ENCODE results near the gene NWD2. TPM values are rescaled to one million over a fixed set of nuclear protein-coding genes. Genes with fewer than 3 reads are reported as not detected.

Gene NWD2, protein sequence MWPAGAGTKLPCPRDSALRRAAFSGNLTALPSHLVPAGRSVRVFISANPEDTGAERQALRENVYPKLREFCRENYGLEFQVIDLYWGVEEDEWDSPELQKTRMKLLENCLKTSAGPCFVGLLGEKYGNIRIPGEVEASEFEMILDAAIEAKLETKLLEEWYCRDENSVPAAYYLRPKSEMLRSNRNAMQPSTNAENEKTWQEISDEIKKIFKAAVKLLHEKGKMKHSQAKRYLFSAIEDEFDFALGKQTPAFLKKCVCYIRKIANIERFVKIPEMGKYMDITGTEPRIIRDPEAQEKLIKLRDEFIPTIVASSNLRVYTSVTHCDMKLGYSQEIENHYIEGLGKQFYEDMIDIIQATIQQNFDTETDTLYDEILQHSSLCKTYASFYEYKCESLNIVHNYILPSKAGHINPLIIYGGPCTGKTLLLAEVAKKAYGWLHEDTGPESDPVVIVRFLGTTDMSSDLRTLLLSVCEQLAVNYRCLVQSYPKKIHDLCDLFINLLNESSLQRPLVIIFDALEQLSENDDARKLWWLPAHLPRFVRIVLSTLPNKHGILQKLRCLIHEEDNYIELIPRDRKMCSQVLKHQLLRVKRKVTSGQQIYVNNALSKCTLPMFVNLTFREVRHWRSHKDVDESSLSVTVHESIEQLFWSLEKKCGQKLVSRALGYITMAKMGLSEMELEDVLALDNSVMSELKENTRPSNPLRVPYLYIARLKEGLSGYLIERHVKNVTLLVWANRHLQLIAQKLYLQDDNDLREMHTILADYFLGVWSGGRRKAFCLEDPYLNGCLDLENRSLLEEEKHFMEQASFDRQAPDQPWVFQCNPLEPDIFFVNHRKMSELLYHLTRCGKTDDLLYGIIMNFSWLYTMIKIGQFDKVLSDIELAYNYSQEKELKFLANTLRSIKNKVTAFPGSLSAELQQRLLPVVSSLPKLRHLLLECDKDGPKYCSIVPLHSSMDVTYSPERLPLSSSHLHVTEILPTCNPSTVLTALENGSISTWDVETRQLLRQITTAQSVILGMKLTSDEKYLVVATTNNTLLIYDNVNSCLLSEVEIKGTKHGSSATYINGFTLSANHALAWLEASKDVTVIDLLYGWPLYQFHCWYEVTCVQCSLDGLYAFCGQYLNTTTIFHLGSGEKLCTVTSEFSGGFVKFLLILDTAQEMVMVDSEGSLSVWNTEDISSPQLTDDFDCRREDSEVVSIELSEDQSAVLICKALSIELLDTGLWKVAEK (N-terminal part only)
- 0.06 TPM for total RNA-seq

DNA sequence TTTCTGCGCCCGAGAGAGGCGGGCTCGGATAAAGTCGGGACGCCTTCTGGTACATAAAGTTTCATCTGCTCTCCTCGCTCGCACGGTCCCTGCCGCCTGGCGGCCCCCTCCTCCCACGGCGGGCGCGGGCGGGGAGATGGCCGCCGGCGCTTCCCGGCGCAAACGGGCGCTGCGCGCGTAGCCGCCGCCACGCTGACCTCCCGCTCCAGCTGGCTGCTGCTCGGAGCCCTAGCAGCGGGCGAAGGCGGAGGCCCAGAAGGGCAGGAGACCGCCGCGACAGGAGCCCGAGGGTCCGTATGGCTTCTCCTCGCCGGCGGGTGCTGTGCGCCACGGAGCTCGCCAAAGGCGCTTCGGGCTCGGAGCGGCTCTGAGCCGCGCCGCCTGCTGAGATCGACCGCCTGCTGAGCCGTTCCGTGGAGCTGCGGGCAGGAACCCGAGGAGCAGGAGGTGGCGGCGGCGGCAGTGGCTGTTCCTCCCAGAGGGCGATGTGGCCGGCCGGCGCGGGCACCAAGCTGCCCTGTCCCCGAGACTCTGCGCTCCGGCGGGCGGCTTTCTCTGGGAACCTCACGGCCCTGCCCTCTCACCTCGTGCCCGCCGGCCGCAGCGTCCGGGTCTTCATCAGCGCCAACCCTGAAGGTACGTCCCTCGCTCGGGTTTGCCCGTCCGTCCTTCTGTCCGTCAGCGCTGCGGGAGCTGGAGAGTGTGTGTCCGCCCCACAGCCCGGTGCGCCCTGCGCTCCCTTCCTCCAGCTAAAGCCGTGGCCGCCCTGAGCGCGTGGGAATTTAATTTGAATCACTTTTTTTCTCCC is at the start of gene NWD2:
Gene NWD2, plus strand, starts transcription at position 161 of the 808 bp plus-strand sequence. Its CDS starts 325 bp downstream, at position 486.

Small RNAs within 50 kb of the gene (small RNA-seq; reads per million reads assigned to genes)
- gene MIR4801 (ENCODE audit: low replicate concordance) = not detected

Data from metanephros (tissue), 2 donors.